Iris pigment epithelial cell (primary cell): ENCODE results near the gene COL21A1.

Experiments
- DNase-seq: peaks from one replicate; pipeline ENCODE4 v3.0.0-alpha.2; 2011; ENCODE audit warnings: low read depth

Gene COL21A1

GRCh38 chr6:56245903-56246351, 1.5 kb downstream of the COL21A1 start:
- DNase-seq = no peak

GRCh38 chr6:56244528-56245253, 2.7 kb downstream of the COL21A1 start:
- DNase-seq = no peak

- DNase-seq = no peak
These were observed 3.3 kb downstream of the COL21A1 start for GRCh38 chr6:56244089-56244488.

- DNase-seq = no peak
These were observed 3.8 kb downstream of the COL21A1 start for GRCh38 chr6:56243518-56244070.

GRCh38 chr6:56242346-56242745, 5.0 kb downstream of the COL21A1 start:
- peak; percentile 70 for DNase-seq

GRCh38 chr6:56241124-56241802, 6.1 kb downstream of the COL21A1 start:
- no peak for DNase-seq

- no peak for DNase-seq
These were observed 9.0 kb downstream of the COL21A1 start for GRCh38 chr6:56238352-56238751.

- peak; percentile 55 for DNase-seq
These were observed 12.1 kb downstream of the COL21A1 start for GRCh38 chr6:56235245-56235644.

GRCh38 chr6:56232436-56232835, 14.9 kb downstream of the COL21A1 start:
- DNase-seq = no peak

- no peak for DNase-seq
These were observed 15.6 kb downstream of the COL21A1 start for GRCh38 chr6:56231827-56232226.

- DNase-seq = peak; percentile 42
These were observed 16.3 kb downstream of the COL21A1 start for GRCh38 chr6:56230976-56231566.

GRCh38 chr6:56227071-56227879, 20.1 kb downstream of the COL21A1 start:
- DNase-seq = peak; percentile 79

GRCh38 chr6:56223995-56224394, 23.4 kb downstream of the COL21A1 start:
- DNase-seq = peak; percentile 74

- no peak for DNase-seq
These were observed 24.9 kb downstream of the COL21A1 start for GRCh38 chr6:56222499-56222898.

GRCh38 chr6:56220078-56220477, 27.3 kb downstream of the COL21A1 start:
- no peak for DNase-seq

- DNase-seq = no peak
These were observed 32.7 kb downstream of the COL21A1 start for GRCh38 chr6:56214703-56215101.

- DNase-seq = no peak
These were observed 33.2 kb downstream of the COL21A1 start for GRCh38 chr6:56214041-56214702.

- DNase-seq = no peak
These were observed 35.7 kb downstream of the COL21A1 start for GRCh38 chr6:56211724-56212123.

GRCh38 chr6:56204134-56204533, 43.2 kb downstream of the COL21A1 start:
- peak; percentile 14 for DNase-seq

- DNase-seq = peak; percentile 69
These were observed 47.4 kb downstream of the COL21A1 start for GRCh38 chr6:56199956-56200355.

GRCh38 chr6:56193846-56194245, 53.5 kb downstream of the COL21A1 start:
- peak; percentile 67 for DNase-seq
